ENCODE data around the gene CAPZB.

Gene CAPZB

DNA sequence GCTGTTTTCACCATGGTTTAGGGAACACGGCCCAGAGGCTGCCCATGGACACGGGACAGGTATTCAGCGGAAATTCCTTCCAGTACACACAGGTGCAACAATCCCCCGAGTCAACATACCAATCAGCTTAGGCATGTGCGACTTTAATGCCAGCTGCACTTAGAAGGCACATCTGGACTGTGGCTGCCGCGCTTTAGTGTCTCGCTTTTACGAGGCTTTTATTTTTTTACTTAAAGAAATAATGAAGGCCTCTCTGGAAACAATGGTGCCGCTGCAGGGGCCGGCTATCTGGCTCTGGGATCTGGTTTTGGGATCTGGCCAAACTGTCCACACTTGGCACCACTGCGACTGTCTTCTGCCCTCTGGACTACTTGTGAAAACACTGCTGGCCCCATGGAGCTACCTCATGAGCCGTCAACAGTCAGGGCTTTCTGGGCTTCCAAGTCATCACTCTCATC lies 117.7 kb downstream of the CAPZB start:
- no peak for DNase-seq (ENCODE audit: low read depth in 2 of 2)

DNA sequence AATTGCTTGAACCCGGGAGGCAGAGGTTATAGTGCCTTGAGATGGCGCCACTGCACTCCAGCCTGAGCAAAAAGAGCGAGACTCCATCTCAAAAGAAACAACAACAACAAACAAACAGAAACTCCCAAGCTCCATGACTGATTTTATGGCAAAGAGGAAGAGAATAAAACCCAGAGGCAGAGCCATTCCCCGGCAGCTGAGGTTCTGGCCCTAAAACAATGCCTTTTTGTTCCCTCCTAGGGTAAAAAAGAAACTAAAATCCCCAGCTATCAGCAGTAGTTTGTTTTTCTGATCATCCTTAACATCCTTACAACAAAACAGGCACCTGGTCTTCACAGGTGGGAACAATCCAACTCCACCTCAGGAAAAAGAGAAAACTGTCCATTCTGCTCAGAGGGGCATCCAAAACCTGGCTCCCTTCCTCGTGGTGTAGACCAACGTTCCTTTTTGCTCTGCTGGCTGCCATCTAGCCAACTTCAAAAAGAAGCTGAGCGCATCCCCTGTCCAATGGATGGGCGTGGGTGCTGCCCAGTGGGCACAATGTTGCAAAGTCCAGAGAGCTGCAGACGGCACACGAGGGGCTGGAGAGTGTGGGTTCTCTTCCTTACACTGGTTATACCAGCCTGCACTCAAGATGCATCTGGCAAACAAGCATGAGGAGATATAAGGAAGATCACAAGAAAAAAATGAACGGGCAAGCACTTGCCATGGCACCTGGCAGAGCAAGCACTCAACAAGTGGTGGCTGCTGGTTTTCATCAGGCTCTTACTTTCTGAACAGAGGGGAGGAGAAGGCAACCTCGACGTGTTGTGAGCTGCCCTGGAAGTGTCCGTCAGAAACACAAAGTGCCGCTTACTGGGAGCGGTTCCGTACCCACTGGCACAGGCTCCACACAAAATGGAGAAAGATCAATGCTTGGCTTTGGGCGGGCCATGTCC lies 118.5 kb downstream of the CAPZB start:
- DNase-seq (ENCODE audit: low read depth in 2 of 2) = no peak

DNA sequence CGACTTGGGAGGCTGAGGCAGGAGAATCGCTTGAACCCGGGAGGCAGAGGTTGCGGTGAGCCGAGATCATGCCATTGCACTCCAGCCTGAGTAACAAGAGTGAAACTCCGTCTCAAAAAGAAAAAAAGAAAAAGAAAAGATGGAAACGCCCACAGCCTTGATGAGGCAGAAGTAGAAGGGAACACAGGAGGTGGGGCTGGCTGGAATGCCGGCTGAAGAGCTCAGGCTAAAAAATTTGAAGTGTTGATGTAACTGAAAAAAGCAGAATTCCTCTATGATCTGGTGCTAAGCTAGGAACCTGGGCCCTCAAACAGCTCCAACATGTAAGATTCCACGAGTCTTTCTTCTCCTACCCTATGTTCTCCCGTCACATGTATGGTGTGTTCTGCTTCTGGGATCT lies 119.6 kb downstream of the CAPZB start:
- DNase-seq (ENCODE audit: low read depth in 2 of 2) = no peak

GRCh38 chr1:19363536-19364152 lies 121.7 kb downstream of the CAPZB start:
- DNase-seq (ENCODE audit: low read depth in 2 of 2) = no peak

DNA sequence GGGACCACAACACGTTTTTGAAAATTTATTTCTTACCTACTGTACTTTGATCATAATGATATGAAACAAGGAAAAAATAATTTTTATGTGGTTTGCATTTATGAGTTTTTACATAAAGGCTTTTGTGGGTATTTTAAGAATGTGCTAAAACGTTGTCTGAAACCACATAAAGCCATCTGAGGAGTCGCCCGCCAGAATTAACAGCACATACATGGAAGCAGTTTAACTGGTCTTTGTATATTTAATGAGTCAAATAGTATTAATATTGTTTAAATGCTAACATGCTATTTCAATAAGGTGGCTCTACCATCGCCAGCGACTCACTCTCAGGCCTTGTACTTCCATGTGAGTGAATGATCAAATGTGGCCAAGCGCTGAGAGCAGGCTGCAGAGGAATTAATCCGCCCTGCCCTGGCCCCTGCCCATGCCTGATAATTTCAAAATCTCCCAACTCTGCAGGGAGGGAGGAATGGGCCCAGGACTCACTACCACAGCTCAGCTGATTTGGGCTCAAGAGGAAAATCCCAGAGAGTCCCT lies 123.7 kb downstream of the CAPZB start:
- no peak for DNase-seq (ENCODE audit: low read depth in 2 of 2)

DNA sequence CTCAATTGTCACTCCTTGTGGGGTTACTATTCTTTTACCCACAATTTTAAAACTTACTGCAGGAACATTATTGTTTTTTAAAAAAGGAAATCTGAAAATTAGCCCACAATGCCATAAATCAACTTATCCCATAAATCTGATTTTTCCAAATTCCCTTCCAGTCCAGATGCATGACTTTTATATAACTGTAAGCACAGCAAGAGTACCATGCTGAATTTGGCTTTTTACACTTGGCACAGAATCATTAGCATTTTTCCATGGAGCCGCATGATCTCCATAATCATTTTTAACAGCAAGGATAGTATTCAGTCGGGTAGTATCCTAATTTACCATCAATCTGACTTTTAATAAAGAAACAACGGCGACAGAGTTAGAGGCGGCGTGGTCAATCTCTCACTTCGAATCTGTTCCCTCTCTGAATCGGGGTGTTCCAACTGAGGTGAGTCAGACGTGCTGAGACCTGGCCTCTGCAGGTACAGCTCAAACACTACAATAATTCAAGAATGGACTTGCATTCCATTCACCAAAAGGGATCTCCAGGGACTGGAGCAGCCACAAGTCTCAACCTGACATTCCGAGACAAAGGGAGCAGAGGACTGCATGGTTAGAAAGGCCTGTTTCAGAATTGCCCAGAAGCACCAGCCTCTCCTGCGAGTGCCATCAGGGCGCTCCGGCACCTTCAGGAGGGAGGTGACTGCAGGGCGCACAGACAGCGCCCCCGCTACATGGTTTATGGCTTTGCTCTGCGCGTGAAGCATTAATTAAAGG lies 124.3 kb downstream of the CAPZB start:
- DNase-seq (ENCODE audit: low read depth in 2 of 2) = no peak

DNA sequence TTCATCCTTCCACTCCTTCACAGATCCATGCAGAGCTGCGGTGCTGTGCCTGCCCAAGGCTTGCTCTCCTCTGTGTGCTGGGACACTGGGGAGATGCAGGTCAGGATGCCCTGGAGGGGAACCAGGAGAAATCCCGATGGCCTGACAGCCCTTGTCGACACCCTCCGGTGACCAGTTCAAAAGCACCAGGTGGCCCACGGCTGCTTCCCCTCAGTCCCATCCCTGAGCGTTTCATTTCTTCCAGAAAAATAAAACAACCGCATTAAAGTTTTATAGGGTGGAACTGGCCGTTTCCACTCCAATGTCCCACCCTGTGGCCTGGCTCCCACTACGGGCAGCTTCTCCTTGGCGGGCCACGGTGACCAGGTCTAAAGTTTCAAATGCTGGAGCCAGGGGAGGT lies 124.9 kb downstream of the CAPZB start:
- DNase-seq (ENCODE audit: low read depth in 2 of 2) = no peak

- no peak for DNase-seq (ENCODE audit: low read depth in 2 of 2)
Measured at GRCh38 chr1:19360016-19360415, 125.3 kb downstream of the CAPZB start.

- no peak for DNase-seq (ENCODE audit: low read depth in 2 of 2)
Measured at GRCh38 chr1:19359357-19359756, 126.0 kb downstream of the CAPZB start.

GRCh38 chr1:19358710-19359109 lies 126.6 kb downstream of the CAPZB start:
- DNase-seq (ENCODE audit: low read depth in 2 of 2) = no peak

- no peak for DNase-seq (ENCODE audit: low read depth in 2 of 2)
Measured at GRCh38 chr1:19357299-19357986, 127.9 kb downstream of the CAPZB start.

GRCh38 chr1:19356266-19356665 lies 129.1 kb downstream of the CAPZB start:
- no peak for DNase-seq (ENCODE audit: low read depth in 2 of 2)

DNA sequence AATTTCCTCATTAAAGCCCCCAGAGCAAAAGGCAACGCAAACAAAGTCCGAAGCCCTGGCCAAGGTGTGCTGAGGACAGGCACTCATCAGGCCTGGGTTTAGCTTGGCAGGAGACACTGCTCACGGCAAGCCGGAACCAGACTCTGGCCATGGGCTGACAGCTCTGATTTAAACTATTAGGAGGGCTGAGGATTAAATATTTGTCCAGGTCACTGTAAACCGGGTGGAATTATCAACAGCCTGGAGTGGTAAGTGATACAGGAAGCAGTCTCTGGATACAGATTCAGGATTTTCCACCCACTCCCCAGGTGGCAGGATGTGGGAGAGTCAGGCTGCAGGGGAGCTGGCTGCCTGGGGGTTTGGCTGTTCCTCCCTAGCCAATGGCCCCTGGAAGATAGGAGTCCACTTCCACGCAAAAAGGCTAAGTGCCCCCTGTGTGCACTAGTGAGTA lies 130.8 kb downstream of the CAPZB start:
- no peak for DNase-seq (ENCODE audit: low read depth in 2 of 2)

GRCh38 chr1:19353596-19353995 lies 131.7 kb downstream of the CAPZB start:
- no peak for DNase-seq (ENCODE audit: low read depth in 2 of 2)

DNA sequence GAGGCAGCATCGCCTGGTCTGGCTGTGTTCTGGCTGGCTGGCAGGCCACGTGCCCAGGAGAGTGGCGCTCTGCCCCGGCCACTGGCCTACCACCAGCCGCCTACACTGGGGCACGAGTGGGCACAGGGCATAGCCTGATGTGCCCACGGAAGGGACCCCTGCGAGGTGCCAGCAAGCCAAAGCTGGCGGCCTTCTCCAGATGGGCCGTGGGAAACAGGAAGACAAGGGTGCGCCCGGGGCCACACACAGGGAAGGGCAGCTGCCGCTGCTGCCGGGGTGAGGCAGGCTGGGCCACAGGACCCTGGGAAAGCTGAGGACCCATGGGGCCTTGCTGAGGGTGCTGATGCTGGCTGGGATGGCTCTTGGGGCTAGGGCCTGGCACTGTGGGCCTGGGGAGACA lies 132.5 kb downstream of the CAPZB start:
- DNase-seq (ENCODE audit: low read depth in 2 of 2) = no peak

DNA sequence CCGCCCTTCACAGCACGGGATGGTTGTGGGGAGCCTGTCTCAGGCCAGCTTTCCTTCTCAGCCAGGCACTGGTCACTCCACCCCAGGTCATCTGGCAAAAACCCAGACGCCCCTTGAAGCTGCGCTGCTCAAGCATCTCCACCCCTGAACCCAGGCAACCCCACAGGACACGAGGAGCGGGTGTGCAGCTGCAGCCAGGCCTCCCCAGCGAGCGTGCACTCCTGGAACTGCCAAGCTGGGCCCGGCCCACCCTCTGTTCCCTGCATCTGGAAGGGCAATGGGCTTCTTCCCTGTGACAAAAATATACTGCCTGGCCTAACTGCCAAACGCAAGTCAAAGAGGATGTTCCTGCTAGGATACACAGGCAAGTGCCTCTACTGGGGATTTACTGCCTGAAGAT lies 133.5 kb downstream of the CAPZB start:
- DNase-seq (ENCODE audit: low read depth in 2 of 2) = no peak

GRCh38 chr1:19350566-19350965 lies 134.8 kb downstream of the CAPZB start:
- no peak for DNase-seq (ENCODE audit: low read depth in 2 of 2)

GRCh38 chr1:19349999-19350398 lies 135.3 kb downstream of the CAPZB start:
- no peak for DNase-seq (ENCODE audit: low read depth in 2 of 2)

GRCh38 chr1:19348441-19349198 lies 136.7 kb downstream of the CAPZB start:
- no peak for DNase-seq (ENCODE audit: low read depth in 2 of 2)

GRCh38 chr1:19347533-19348172 lies 137.7 kb downstream of the CAPZB start:
- no peak for DNase-seq (ENCODE audit: low read depth in 2 of 2)

All from stimulated activated CD4-positive, alpha-beta T cell treated with anti-CD3 and anti-CD28 coated beads, Interleukin-1b, Interleukin-23, amount 100 ng/mL, for 1 hour (primary cell).